22Rv1 (cell line): ENCODE results near the gene CUX1.
"Not testable (repeated sequence)": the region's sequence is repeated elsewhere in the genome, so short reads cannot be mapped to it uniquely, and the experiment has no call there.

Source experiments
- H3K27ac ChIP-seq: fragments of 450-650 bp; 2 replicates; pipeline ENCODE4 v1.5.1; 2017
- ZFX ChIP-seq: fragments of 450-650 bp; IDR thresholded peaks from 2 replicates; pipeline ENCODE4 v1.6.1; 2017; ENCODE audit warnings: antibody characterized with exemption, borderline replicate concordance
- TF ChIP-seq, protein P1 (sequence below): fragments of 450-650 bp; IDR thresholded peaks from 2 replicates; pipeline ENCODE4 v1.5.1; 2017; ENCODE audit warnings: mild to moderate bottlenecking

The CUX1 gene

DNA sequence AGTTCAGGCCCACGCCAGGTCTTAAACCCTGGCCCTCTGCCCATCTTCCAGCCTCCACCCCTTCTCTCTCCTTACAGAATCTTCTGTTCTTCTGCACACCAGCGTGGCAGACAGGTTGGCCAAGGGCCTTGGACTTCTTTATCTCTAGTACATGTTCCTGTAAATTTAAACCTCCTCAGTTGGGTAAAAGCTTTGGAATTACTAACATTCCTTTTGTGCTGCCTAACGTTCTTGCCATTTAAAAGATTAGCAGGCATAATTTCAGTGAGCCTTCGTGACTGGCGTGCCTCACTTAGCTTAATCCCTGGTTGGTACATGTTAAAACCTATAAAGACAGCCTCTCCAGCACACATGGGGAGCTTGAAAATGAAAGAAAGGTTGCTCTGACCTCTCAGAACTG is 192.2 kb downstream of the CUX1 start:
- H3K27ac ChIP-seq: peak overlapping the region; percentile 51
- TF ChIP-seq, protein P1, sequence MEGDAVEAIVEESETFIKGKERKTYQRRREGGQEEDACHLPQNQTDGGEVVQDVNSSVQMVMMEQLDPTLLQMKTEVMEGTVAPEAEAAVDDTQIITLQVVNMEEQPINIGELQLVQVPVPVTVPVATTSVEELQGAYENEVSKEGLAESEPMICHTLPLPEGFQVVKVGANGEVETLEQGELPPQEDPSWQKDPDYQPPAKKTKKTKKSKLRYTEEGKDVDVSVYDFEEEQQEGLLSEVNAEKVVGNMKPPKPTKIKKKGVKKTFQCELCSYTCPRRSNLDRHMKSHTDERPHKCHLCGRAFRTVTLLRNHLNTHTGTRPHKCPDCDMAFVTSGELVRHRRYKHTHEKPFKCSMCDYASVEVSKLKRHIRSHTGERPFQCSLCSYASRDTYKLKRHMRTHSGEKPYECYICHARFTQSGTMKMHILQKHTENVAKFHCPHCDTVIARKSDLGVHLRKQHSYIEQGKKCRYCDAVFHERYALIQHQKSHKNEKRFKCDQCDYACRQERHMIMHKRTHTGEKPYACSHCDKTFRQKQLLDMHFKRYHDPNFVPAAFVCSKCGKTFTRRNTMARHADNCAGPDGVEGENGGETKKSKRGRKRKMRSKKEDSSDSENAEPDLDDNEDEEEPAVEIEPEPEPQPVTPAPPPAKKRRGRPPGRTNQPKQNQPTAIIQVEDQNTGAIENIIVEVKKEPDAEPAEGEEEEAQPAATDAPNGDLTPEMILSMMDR: no peak
- TF ChIP-seq ZFX: no peak

DNA sequence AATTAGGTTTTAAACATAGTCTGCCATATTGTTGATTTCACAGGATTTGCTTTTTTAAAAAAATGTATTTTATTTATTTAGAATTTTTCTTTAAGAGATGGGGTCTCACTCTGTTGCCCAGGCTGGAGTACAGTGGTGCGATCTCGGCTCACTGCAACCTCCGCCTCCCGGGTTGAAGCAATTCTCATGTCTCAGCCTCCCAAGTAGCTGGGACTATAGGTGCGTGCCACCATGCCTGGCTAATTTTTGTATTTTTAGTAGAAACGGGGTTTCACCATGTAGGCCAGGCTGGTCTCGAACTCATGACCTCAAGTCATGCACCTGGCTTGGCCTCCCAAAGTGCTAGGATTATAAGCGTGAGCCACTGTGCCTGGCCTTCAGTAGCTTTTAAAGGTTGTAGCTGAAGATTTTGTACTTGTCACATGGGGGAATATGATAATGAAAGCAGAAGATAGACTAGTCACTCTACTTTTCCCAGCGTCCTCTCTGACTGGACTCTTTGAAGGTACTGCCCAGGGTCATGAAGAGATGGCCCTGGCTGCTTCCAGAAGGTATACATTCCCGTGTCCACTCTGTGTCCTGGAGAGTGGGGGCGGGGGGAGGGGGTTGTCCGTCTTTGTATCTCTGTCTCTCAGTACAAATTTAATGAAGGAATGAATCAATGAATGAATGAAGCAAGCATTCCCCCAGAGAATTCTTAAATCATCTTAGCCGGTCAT is 194.8 kb downstream of the CUX1 start:
- not testable (repeated sequence) for H3K27ac ChIP-seq

DNA sequence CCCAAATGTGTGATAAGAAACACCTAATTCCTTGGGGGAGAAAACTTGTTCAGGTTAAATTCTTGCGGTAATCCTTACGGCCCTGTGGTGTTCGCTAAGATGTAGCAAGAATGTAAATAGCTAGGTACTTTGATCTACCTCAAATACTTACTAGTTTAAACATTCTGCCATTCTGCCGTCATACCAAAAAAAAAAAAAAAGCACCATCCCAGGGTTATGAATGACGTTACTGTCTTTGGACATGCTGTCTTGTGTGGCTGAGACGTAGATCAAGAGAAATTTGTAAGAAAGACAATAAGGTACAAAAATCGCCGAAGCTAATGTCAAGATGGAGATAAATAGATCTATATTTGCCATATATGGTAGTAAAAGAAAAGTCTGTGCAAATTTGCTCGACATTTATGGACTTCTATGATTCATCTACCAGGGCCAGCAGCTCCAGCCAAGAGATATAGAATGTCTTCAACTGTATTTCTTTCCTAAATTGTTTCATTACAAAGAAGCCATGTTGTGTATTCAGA is 195.6 kb downstream of the CUX1 start:
- no peak for TF ChIP-seq ZFX
- TF ChIP-seq, protein P1: no peak
- no peak overlapping the region for H3K27ac ChIP-seq

DNA sequence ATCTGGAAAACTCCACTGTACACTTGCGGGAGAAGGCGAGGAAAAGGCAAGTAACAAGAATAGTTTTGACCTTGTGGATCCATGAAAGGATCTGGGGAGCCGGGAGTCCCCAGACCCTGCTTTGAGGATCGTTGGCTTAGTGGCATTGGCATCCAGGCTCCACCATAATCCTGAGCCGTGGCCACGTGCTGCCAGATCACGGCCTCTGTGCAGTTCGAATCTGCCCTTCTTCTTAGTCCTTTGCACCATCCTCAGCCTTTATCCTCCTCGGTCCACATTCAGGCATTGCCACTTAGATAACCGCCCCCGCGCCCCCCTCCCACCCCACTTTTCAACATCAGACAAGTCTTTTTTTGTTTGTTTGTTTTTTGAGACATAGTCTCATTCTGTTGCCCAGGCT is 201.4 kb downstream of the CUX1 start:
- TF ChIP-seq, protein P1: no peak
- no peak for TF ChIP-seq ZFX
- no peak overlapping the region for H3K27ac ChIP-seq

DNA sequence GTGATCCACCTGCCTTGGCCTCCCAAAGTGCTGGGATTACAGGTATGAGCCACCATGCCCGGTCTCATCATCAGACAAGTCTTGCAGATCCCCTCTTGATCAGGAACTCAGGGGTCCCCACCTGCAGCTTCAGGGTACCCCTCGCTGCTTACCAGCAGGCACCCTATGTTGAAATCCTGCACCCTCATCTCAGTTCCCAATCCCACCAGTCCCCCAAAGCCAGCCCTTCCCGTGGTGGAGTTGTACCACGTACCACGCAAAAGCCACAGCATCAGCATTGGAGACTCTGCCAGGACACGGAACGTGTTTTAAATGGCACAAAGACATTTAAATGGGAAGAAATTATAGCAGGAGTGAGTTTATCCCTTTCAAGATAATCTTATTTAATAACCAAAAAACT is 202.0 kb downstream of the CUX1 start:
- H3K27ac ChIP-seq: no peak overlapping the region
- no peak for TF ChIP-seq ZFX
- TF ChIP-seq, protein P1: no peak

DNA sequence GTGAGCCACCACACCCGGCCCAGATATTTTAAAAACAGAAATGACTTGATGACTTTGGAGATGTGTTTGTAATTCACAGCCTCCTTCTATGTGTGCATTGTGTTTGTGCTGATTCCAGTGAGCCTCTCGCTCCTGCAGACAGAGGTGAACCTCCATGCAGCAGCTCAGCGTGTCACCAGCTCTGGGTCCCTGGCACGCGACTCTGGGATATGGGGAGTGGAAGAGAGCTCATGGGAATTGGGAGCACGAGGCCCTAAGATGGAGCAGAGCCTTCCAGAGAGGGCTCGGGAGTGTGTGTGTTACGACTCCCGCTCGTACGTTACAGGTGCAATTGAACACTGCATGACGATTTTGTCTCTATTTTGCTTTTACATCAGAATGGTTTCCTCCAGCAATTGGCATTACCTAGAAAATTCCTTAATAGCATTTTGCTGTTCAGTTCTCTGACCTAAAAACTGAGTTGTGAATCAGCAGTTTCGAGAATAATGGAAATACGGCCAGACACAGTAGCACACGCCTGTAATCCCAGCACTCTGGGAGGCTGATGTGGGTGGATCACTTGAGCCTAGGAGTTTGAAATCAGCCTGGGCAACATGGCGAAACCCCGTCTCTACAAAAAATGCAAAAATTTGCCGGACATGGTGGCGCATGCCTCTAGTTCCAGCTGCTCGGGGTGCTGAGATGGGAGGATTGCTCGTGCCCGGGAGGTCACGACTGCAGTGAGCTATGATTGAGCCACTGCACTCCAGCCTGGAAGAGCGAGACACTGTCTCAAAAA is 204.6 kb downstream of the CUX1 start:
- no peak for TF ChIP-seq ZFX
- TF ChIP-seq, protein P1: no peak
- H3K27ac ChIP-seq: no peak overlapping the region

DNA sequence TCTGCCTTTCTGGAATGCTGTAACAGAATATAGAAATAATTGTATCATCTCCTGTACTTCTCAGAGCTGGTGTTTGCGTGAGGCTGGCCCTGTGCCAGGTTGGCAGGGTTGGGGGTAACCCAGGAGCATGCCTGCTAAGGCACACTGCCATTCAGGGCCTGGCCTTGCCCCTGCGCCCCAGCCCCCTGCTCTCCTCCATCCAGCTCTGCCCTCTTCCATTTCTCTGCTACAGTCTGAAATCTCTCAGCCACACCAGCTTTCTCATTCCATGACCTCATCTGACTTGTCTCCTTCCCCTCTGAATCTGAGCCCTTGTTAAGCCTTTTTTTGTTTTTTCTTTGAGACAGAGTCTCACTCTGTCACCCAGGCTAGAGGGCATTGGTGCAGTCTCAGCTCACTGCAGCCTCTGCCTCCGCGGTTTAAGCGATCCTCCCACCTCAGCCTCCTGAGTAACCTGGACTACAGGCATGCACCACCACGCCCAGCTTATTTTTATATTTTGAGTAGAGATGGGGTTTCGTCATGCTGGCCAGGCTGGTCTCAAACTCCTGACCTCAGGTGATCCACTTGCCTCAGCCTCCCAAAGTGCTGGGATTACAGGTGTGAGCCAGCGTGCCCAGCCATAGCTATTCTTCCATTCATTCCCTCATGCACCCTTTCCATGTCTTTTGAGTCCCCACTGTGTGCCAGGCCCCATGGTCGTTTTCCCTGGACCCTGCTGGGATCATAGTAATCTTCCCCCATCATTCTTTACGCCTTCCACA is 206.8 kb downstream of the CUX1 start:
- no peak for TF ChIP-seq ZFX
- TF ChIP-seq, protein P1: no peak
- no peak overlapping the region for H3K27ac ChIP-seq
